Stomach (tissue), 9 donors: ENCODE results near the gene PINLYP. TPM values are rescaled to one million over a fixed set of nuclear protein-coding genes. Genes with fewer than 3 reads are reported as not detected.

Experiments used
- DNase-seq, 2 donors: peaks; one replicate each; pipeline versions ENCODE4 v3.0.0 to v3.0.0-alpha.2; 2013 to 2019
- H3K27ac ChIP-seq, 5 donors: fragments of 200-600 bp in 4 of 5; sonication (generic) in 4 of 5; one replicate each; pipeline ENCODE4 v1.5.1; 2013 to 2019; ENCODE audit warnings: mild to moderate bottlenecking in 1 of 5, moderate library complexity in 1 of 5
- H3K27me3 ChIP-seq, 3 donors: fragments of 200-600 bp; sonication (generic); one replicate each; pipeline ENCODE4 v1.5.1; 2017 to 2019; ENCODE audit warnings: mixed run types in 1 of 3
- H3K36me3 ChIP-seq, 4 donors: fragments of 200-600 bp; sonication (generic); 1 replicate in 3 of 4; 2 replicates in 1 of 4; pipeline ENCODE4 v1.5.1; 2016 to 2019
- H3K4me1 ChIP-seq, 4 donors: fragments of 200-600 bp; sonication (generic); one replicate each; pipeline ENCODE4 v1.5.1; 2016 to 2019
- H3K4me3 ChIP-seq, 4 donors: fragments of 200-600 bp; sonication (generic) in 3 of 4; one replicate each; pipeline ENCODE4 v1.5.1; 2016 to 2019; ENCODE audit warnings: mild to moderate bottlenecking in 1 of 4
- H3K9me3 ChIP-seq, 4 donors: fragments of 200-600 bp; sonication (generic); one replicate each; pipeline ENCODE4 v1.5.1; 2016 to 2019
- EP300 ChIP-seq: sonication (generic); formaldehyde crosslinking; IDR thresholded peaks from one replicate; pipeline ENCODE4 v1.6.1; 2017; ENCODE audit warnings: antibody characterized with exemption
- POLR2A ChIP-seq, 4 donors: fragments of 450-650 bp; IDR thresholded peaks; one replicate each; pipeline ENCODE4 v1.6.1; 2016; ENCODE audit warnings: antibody characterized with exemption in 4 of 4, control low read depth in 2 of 4, mild to moderate bottlenecking in 1 of 4, moderate library complexity in 1 of 4
- POLR2AphosphoS5 ChIP-seq, 3 donors: sonication (generic); formaldehyde crosslinking; IDR thresholded peaks; one replicate each; pipeline ENCODE4 v1.6.1; 2016; ENCODE audit warnings: antibody characterized with exemption in 3 of 3
- WGBS, 5 donors: extraction: QIAGEN DNeasy Blood & Tissue Kit in 3 of 5; methylation state at CpG; one replicate each; pipeline versions ENCODE4 v1.1.5 to v1.1.7; 2013 to 2018; 5-methylcytosine and 5-hydroxymethylcytosine counted together
- intact Hi-C: fragments of 100-400 bp; cut with DNase I; formaldehyde crosslinking; loops from one replicate; pipeline ENCODE4 v1.15.1; 2023; ENCODE audit warnings: low total_unique reads
- polyA plus RNA-seq, 3 donors: library from polyadenylated mRNA; stranded (reverse); fragments of 200-250 nt; gene quantifications; one replicate each; pipeline ENCODE4 v1.2.3, GENCODE V29; 2013
- total RNA-seq, 5 donors: library from RNA; depleted of rRNA; stranded (reverse); fragments of >200 nt; gene quantifications; one replicate each; pipeline versions ENCODE4 v1.1.0 to v1.2.3, GENCODE V29; 2014 to 2016
- TF ChIP-seq, protein P1 (sequence below), 7 experiments: fragments of 450-650 bp in 4 of 7; fragments of 200-600 bp in 3 of 7; sonication (generic) in 3 of 7; IDR thresholded peaks; one replicate each; pipeline ENCODE4 v1.5.1; 2016 to 2019; ENCODE audit warnings: antibody characterized with exemption in 7 of 7, control low read depth in 2 of 7, mild to moderate bottlenecking in 1 of 7
- donor health status: healthy with polysubstance abuse.
- donor health status: Bipolar disorder and iron deficiency.
- donor health status: healthy.

PINLYP gene
- total and polyA plus RNA-seq, 8 donors: 0.14 to 18.7 (median 8.0) TPM; not detected in 1

GRCh38 chr19:43527860-43528622 lies 47.6 kb upstream of the PINLYP start:
- Histone ChIP-seq H3K9me3 (no peaks in the 10 kb centered on the region), H3K36me3 (no peaks in the 10 kb centered on the region), H3K4me3 (peak overlapping the region in 2 of 4 donors; percentile 61 to 89), H3K27me3 (no peaks in the 10 kb centered on the region), H3K27ac (peak overlapping the region in 4 of 5 donors; percentile 87 to 94 (median 90)), H3K4me1 (peaks cover 27 to 59% (median 46%) of the 10 kb centered on the region in 4 donors)
- TF ChIP-seq, protein P1, sequence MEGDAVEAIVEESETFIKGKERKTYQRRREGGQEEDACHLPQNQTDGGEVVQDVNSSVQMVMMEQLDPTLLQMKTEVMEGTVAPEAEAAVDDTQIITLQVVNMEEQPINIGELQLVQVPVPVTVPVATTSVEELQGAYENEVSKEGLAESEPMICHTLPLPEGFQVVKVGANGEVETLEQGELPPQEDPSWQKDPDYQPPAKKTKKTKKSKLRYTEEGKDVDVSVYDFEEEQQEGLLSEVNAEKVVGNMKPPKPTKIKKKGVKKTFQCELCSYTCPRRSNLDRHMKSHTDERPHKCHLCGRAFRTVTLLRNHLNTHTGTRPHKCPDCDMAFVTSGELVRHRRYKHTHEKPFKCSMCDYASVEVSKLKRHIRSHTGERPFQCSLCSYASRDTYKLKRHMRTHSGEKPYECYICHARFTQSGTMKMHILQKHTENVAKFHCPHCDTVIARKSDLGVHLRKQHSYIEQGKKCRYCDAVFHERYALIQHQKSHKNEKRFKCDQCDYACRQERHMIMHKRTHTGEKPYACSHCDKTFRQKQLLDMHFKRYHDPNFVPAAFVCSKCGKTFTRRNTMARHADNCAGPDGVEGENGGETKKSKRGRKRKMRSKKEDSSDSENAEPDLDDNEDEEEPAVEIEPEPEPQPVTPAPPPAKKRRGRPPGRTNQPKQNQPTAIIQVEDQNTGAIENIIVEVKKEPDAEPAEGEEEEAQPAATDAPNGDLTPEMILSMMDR (IDR thresholded peaks at IDR 0.05): no peak
- TF ChIP-seq POLR2A (IDR thresholded peaks at IDR 0.05) (no peak), POLR2AphosphoS5 (IDR thresholded peaks at IDR 0.05) (no peak), EP300 (no peak)
- peak in 1 of 2 donors; percentile 42 for DNase-seq
- intact Hi-C loops: no loop called here
- 36 to 50% (median 45%) methylated on average over 13 of the region's 13 CpGs for WGBS, 5 donors

GRCh38 chr19:43532571-43532961 lies 43.0 kb upstream of the PINLYP start:
- Histone ChIP-seq H3K27me3 (no peaks in the 10 kb centered on the region), H3K27ac (peak overlapping the region; percentile 85 to 94 (median 90)), H3K4me3 (peak overlapping the region; percentile 54 to 70 (median 58)), H3K9me3 (no peaks in the 10 kb centered on the region), H3K4me1 (peaks cover 26 to 51% (median 38%) of the 10 kb centered on the region in 4 donors), H3K36me3 (peaks cover 0 to 10% (median 5%) of the 10 kb centered on the region in 4 donors)
- peak in 1 of 2 donors; percentile 73 for DNase-seq
- no peak for TF ChIP-seq POLR2A (IDR thresholded peaks at IDR 0.05)
- TF ChIP-seq, protein P1 (IDR thresholded peaks at IDR 0.05): no peak
- TF ChIP-seq EP300: no peak
- no peak for TF ChIP-seq POLR2AphosphoS5 (IDR thresholded peaks at IDR 0.05)
- intact Hi-C loops: no loop called here
- 0 to 1% (median 1%) methylated on average over 15 to 16 of the region's 16 CpGs for WGBS, 5 donors

GRCh38 chr19:43532962-43533545 lies 42.5 kb upstream of the PINLYP start, which contains the start of gene ZNF575:
Gene ZNF575, plus strand, starts transcription at chr19:43533188. Its CDS starts 1,235 bp downstream, at chr19:43534423.
- Histone ChIP-seq H3K4me3 (peak within 1 kb of the TSS; percentile 54 to 70 (median 58)), H3K27me3 (no peaks in the 10 kb centered on the region), H3K4me1 (peaks cover 24 to 46% (median 34%) of the 10 kb centered on the region in 4 donors), H3K9me3 (no peaks in the 10 kb centered on the region), H3K36me3 (peaks cover 0 to 14% (median 9%) of the 10 kb centered on the region in 4 donors), H3K27ac (peak within 1 kb of the TSS; percentile 85 to 94 (median 90))
- DNase-seq: peak; percentile 87 to 98
- intact Hi-C loops: no loop called here
- TF ChIP-seq, protein P1 (IDR thresholded peaks at IDR 0.05): no peak
- peak; percentile 42 to 82 (median 47) for TF ChIP-seq POLR2AphosphoS5 (IDR thresholded peaks at IDR 0.05)
- 0 to 1% (median 0%) methylated on average over 24 to 47 of the region's 47 CpGs for WGBS, 5 donors

DNA sequence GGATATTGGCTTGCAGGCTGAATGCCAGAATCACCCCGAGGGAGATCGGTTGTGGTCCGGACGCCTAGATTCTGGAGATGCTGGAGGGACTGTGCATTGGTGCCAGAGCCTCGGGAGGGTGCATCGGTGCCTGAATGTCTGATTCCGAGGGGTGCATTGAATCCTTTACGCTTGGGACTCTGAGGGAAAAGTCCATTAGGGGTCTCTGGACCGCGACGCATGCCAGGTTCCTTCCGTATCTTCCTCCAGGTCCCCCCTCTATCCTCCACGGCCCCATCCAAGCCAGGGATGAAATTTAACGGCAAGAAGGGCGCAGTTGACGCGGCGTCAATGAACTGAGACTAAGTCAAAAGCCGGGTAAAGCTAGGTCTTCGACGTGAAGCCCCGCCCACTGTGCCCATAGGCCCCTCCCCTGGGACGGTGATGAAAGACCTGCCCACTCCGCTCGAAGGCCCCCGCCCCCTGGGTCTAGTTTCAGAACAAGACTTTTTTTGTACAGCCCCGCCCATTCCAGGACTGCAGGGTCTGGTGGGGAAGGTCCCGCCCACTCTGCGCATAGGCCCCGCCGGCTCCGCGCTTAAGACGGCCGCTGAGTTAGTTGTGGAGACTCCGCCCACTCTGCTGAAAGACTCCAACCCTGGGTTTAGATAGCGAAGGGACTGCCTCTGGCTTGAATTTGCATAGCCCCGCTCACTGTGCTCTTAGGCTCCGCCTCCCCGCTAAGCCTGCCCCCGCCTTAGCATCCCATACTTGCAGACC lies 41.9 kb upstream of the PINLYP start:
- Histone ChIP-seq H3K27ac (peak overlapping the region; percentile 85 to 94 (median 90)), H3K9me3 (peaks cover 0 to 4% (median under 1%) of the 10 kb centered on the region in 4 donors), H3K4me3 (peak overlapping the region; percentile 54 to 70 (median 58)), H3K27me3 (no peaks in the 10 kb centered on the region), H3K36me3 (peaks cover 0 to 21% (median 16%) of the 10 kb centered on the region in 4 donors), H3K4me1 (peaks cover 24 to 42% (median 32%) of the 10 kb centered on the region in 4 donors)
- WGBS, 5 donors: 0 to 1% (median 0%) methylated on average over 27 to 41 of the region's 41 CpGs
- peak; percentile 99 to 100 for DNase-seq
- TF ChIP-seq POLR2A (IDR thresholded peaks at IDR 0.05): no peak
- TF ChIP-seq POLR2AphosphoS5 (IDR thresholded peaks at IDR 0.05): peak in 1 of 3 donors; percentile 87
- intact Hi-C loops: no loop called here
